Cardiac muscle cell (in vitro differentiated cells and primary cell): ENCODE measurements around the gene MBTPS2. TPM values are rescaled to one million over a fixed set of nuclear protein-coding genes. Genes with fewer than 3 reads are reported as not detected.

Experiments
- DNase-seq, 2 donors: peaks; one replicate each; pipeline versions ENCODE4 v3.0.0 to v3.0.0-alpha.2; 2010 to 2017; ENCODE audit warnings: low read depth in 1 of 2, low spot score in 1 of 2
- H3K27ac ChIP-seq: fragments of 200-600 bp; sonication (generic); 2 replicates; pipeline ENCODE4 v1.5.1; 2016
- H3K27me3 ChIP-seq: fragments of 200-600 bp; sonication (generic); 2 replicates; pipeline ENCODE4 v1.6.0; 2016; ENCODE audit warnings: control low read depth
- H3K36me3 ChIP-seq: fragments of 200-600 bp; sonication (generic); 2 replicates; pipeline ENCODE4 v1.5.1; 2016; ENCODE audit warnings: control low read depth
- H3K4me1 ChIP-seq: fragments of 200-600 bp; sonication (generic); 2 replicates; pipeline ENCODE4 v1.8.1; 2017; ENCODE audit warnings: low read depth, mild to moderate bottlenecking, mixed run types
- H3K4me3 ChIP-seq: fragments of 200-600 bp; sonication (generic); 2 replicates; pipeline ENCODE4 v1.5.1; 2016; ENCODE audit warnings: mild to moderate bottlenecking
- H3K9me3 ChIP-seq: fragments of 200-600 bp; sonication (generic); 2 replicates; pipeline ENCODE4 v1.5.1; 2017; ENCODE audit warnings: low read depth, mild to moderate bottlenecking, control low read depth
- polyA plus RNA-seq: library from polyadenylated mRNA; unstranded; fragments of >200 nt; fragmentation: Nextera tagmentation; extraction: Ambion mirVana; gene quantifications from 2 replicates; pipeline ENCODE4 v1.2.1, GENCODE V29; 2016
- total RNA-seq: library from RNA; depleted of rRNA; stranded (reverse); fragments of >200 nt; gene quantifications from 2 replicates; pipeline ENCODE4 v1.2.3, GENCODE V29; 2016
- TF ChIP-seq, protein P1 (sequence below): IDR thresholded peaks from 2 replicates; pipeline ENCODE4 v1.5.1; 2012; ENCODE audit warnings: low read depth, mild to moderate bottlenecking, low read length

MBTPS2 gene
- total and polyA plus RNA-seq, 2 experiments from 2014 or later, result 9.1 to 20.5 TPM

- Histone ChIP-seq H3K27me3 (no peaks in the 10 kb centered on the region), H3K4me3 (no peak overlapping the region), H3K36me3 (no peaks in the 10 kb centered on the region), H3K27ac (no peak overlapping the region), H3K9me3 (no peaks in the 10 kb centered on the region), H3K4me1 (peaks cover 8% of the 10 kb centered on the region)
- DNase-seq, result no peak
- TF ChIP-seq, protein P1, sequence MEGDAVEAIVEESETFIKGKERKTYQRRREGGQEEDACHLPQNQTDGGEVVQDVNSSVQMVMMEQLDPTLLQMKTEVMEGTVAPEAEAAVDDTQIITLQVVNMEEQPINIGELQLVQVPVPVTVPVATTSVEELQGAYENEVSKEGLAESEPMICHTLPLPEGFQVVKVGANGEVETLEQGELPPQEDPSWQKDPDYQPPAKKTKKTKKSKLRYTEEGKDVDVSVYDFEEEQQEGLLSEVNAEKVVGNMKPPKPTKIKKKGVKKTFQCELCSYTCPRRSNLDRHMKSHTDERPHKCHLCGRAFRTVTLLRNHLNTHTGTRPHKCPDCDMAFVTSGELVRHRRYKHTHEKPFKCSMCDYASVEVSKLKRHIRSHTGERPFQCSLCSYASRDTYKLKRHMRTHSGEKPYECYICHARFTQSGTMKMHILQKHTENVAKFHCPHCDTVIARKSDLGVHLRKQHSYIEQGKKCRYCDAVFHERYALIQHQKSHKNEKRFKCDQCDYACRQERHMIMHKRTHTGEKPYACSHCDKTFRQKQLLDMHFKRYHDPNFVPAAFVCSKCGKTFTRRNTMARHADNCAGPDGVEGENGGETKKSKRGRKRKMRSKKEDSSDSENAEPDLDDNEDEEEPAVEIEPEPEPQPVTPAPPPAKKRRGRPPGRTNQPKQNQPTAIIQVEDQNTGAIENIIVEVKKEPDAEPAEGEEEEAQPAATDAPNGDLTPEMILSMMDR, result no peak
Measured at GRCh38 chrX:21934414-21934813, 95.0 kb downstream of the MBTPS2 start.

Other genes starting within 250 kb of the MBTPS2 start
- gene KLHL34, start 181.3 kb upstream of the MBTPS2 start, total RNA-seq, result not detected in 2 replicates
- 0.09 TPM in 1 of 2 replicates, not detected in the other for gene KLHL34, start 181.3 kb upstream of the MBTPS2 start, polyA plus RNA-seq
- 402 and 912 TPM in 2 replicates for gene SMPX, start 81.5 kb upstream of the MBTPS2 start, total RNA-seq
- 633 and 1,072 TPM in 2 replicates for gene SMPX, start 81.5 kb upstream of the MBTPS2 start, polyA plus RNA-seq
- gene YY2, start 16.4 kb downstream of the MBTPS2 start, total RNA-seq, result 0.63 and 1.1 TPM in 2 replicates
- 1.1 and 1.5 TPM in 2 replicates for gene YY2, start 16.4 kb downstream of the MBTPS2 start, polyA plus RNA-seq
- gene SMS, start 101.1 kb downstream of the MBTPS2 start, total RNA-seq, result 213 and 253 TPM in 2 replicates
- gene SMS, start 101.1 kb downstream of the MBTPS2 start, polyA plus RNA-seq, result 403 and 501 TPM in 2 replicates
- gene PHEX, start 192.7 kb downstream of the MBTPS2 start, total RNA-seq, result 0.21 and 0.42 TPM in 2 replicates
- 0.39 and 0.62 TPM in 2 replicates for gene PHEX, start 192.7 kb downstream of the MBTPS2 start, polyA plus RNA-seq